Neural progenitor cell (in vitro differentiated cells): ENCODE data around the gene ATP6V0C.

Experiments
- EZH2 ChIP-seq: fragments of 200-600 bp; sonication (generic); IDR thresholded peaks from 2 replicates; pipeline ENCODE4 v1.6.1; 2017; ENCODE audit warnings: antibody characterized with exemption, mild to moderate bottlenecking, moderate library complexity
- TF ChIP-seq, protein P1 (sequence below): fragments of 200-600 bp; sonication (generic); IDR thresholded peaks from 2 replicates; pipeline ENCODE4 v1.5.1; 2017; ENCODE audit warnings: antibody characterized with exemption, mild to moderate bottlenecking

DNA sequence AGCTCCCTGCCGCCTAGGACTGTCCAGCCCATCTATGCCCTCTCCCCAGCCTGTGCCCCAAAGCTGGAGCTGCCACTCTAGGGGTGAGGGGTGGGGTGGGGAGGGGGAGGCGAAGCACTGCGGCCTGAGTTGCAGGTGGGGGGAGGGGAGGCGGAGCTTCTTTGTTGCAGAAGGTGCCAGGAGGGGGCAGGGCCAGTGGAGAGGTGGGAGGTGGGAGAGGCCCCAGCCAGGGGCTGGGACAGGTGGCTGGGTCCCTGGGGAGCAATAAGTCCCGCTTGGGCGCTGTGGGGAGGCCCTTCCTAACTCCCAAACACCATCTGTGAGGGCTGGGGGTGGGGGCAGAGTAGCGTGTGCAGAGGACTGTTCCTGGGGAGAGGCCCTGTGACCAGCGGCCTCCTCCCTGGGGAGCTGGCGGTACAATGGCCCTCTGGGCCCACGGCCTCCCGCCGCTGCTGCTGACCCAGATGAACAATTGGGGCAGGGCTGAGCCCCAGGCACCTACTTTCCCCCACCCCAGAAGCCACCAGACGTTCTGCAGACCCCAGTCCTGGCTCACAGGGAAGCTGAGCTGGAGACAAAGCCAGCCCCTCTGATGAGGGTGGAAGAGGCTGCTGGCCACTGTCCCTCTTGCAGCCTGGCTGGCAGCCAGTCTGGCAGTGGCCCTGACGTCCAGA, 44.9 kb upstream of the ATP6V0C start:
- TF ChIP-seq, protein P1, sequence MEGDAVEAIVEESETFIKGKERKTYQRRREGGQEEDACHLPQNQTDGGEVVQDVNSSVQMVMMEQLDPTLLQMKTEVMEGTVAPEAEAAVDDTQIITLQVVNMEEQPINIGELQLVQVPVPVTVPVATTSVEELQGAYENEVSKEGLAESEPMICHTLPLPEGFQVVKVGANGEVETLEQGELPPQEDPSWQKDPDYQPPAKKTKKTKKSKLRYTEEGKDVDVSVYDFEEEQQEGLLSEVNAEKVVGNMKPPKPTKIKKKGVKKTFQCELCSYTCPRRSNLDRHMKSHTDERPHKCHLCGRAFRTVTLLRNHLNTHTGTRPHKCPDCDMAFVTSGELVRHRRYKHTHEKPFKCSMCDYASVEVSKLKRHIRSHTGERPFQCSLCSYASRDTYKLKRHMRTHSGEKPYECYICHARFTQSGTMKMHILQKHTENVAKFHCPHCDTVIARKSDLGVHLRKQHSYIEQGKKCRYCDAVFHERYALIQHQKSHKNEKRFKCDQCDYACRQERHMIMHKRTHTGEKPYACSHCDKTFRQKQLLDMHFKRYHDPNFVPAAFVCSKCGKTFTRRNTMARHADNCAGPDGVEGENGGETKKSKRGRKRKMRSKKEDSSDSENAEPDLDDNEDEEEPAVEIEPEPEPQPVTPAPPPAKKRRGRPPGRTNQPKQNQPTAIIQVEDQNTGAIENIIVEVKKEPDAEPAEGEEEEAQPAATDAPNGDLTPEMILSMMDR, result no peak
- no peak for TF ChIP-seq EZH2
